ENCODE measurements around the gene SYT1. TPM values are rescaled to one million over a fixed set of nuclear protein-coding genes. Genes with fewer than 3 reads are reported as not detected.

Gene SYT1
- total RNA-seq, 1 experiment from 2014 or later: 44.9 TPM

GRCh38 chr12:79331870-79332269 is 467.3 kb downstream of the SYT1 start:
- Histone ChIP-seq H3K79me2 (ENCODE audit: insufficient read depth, low read length) (no peaks in the 10 kb centered on the region), H2AFZ (ENCODE audit: low read depth, low read length, poor library complexity, severe bottlenecking) (no peak overlapping the region), H3K9ac (ENCODE audit: low read length) (no peak overlapping the region), H3K36me3 (ENCODE audit: control insufficient read depth in 1 of 2, insufficient read depth in 2 of 2, low read length in 2 of 2) (no peaks in the 10 kb centered on the region), H3K4me2 (ENCODE audit: low read length) (no peak overlapping the region), H3K9me2 (ENCODE audit: insufficient read depth) (no peaks in the 10 kb centered on the region), H4K20me1 (ENCODE audit: insufficient read depth) (no peaks in the 10 kb centered on the region), H3K4me3 (replicated peaks in 1 of 2; ENCODE audit: low read depth in 1 of 2, low read length in 2 of 2) (no peak overlapping the region), H3K9me3 (ENCODE audit: control insufficient read depth in 1 of 2, insufficient read depth in 1 of 2, low read depth in 1 of 2, low read length in 2 of 2) (no peaks in the 10 kb centered on the region), H3K27me3 (ENCODE audit: insufficient read depth, low read length) (no peaks in the 10 kb centered on the region), H3K4me1 (ENCODE audit: control insufficient read depth in 1 of 2, insufficient read depth in 2 of 2, low read length in 2 of 2) (no peaks in the 10 kb centered on the region), H3K27ac (ENCODE audit: low read depth, low read length) (no peak overlapping the region)
- TF ChIP-seq SP1 (IDR thresholded peaks at IDR 0.05; ENCODE audit: low read depth) (no peak), SIN3A (IDR thresholded peaks at IDR 0.05; ENCODE audit: low read depth) (no peak), ZFX (IDR thresholded peaks at IDR 0.05) (no peak), CBX3 (IDR thresholded peaks at IDR 0.05; ENCODE audit: low read depth) (no peak), EZH2 (IDR thresholded peaks at IDR 0.05) (no peak), REST (IDR thresholded peaks at IDR 0.05; ENCODE audit: low read depth) (no peak), RAD21 (IDR thresholded peaks at IDR 0.05; ENCODE audit: low read depth) (no peak), ZNF274 (IDR thresholded peaks at IDR 0.05; ENCODE audit: low read depth, low read length) (no peak), SRF (IDR thresholded peaks at IDR 0.05; ENCODE audit: low read depth) (no peak), POLR2A (IDR thresholded peaks at IDR 0.05; ENCODE audit: borderline replicate concordance, extremely low read depth, insufficient read depth, insufficient read length) (no peak), ZBTB33 (IDR thresholded peaks at IDR 0.05; ENCODE audit: extremely low read depth, insufficient replicate concordance, low read length) (no peak), CTCF (IDR thresholded peaks at IDR 0.05 in 2 of 3, conservative IDR thresholded peaks at IDR 0.05 in 1 of 3; ENCODE audit: borderline replicate concordance in 1 of 3, insufficient read depth in 1 of 3, low read depth in 2 of 3, low read length in 2 of 3) (no peak), FOSL1 (IDR thresholded peaks at IDR 0.05; ENCODE audit: low read depth) (no peak), EGR1 (IDR thresholded peaks at IDR 0.05; ENCODE audit: low read depth) (no peak), TCF7L2 (IDR thresholded peaks at IDR 0.05; ENCODE audit: borderline replicate concordance, extremely low read depth, insufficient read depth, insufficient read length) (no peak), MAX (IDR thresholded peaks at IDR 0.05) (no peak), ATF3 (IDR thresholded peaks at IDR 0.05) (no peak), JUND (IDR thresholded peaks at IDR 0.05) (no peak), CEBPB (IDR thresholded peaks at IDR 0.05; ENCODE audit: low read depth) (no peak)
- DNase-seq (ENCODE audit: low read depth, low spot score) (no peak), ATAC-seq (no peak)
- ChIA-PET RAD21 (ENCODE audit: low non-redundant PET in 1 of 2, low total read pairs in 2 of 2, uncharacterized antibody in 2 of 2, unreplicated experiment in 2 of 2) (no interaction called here), CTCF (no interaction called here), POLR2A (no interaction called here)
- intact Hi-C loops (cut with micrococcal nuclease): no loop called here
- BruUV-seq (replicated peaks): no TSS peak

All from HCT116 (cell line).